Measurements from ENCODE around the gene WDR3.

The WDR3 gene

GRCh38 chr1:117952386-117952785 lies 22.8 kb downstream of the WDR3 start:
- no peak for DNase-seq (ENCODE audit: low spot score)

- DNase-seq (ENCODE audit: low spot score) = no peak
Observed at GRCh38 chr1:117959364-117959763, 29.8 kb downstream of the WDR3 start.

GRCh38 chr1:117964290-117965038 lies 34.9 kb downstream of the WDR3 start:
- no peak for DNase-seq (ENCODE audit: low spot score)

- no peak for DNase-seq (ENCODE audit: low spot score)
Observed at GRCh38 chr1:117967477-117967876, 37.9 kb downstream of the WDR3 start.

- DNase-seq (ENCODE audit: low spot score) = no peak
Observed at GRCh38 chr1:117967881-117968280, 38.3 kb downstream of the WDR3 start.

- no peak for DNase-seq (ENCODE audit: low spot score)
Observed at GRCh38 chr1:117970252-117970651, 40.7 kb downstream of the WDR3 start.

GRCh38 chr1:117971777-117972176 lies 42.2 kb downstream of the WDR3 start:
- DNase-seq (ENCODE audit: low spot score) = no peak

GRCh38 chr1:117976381-117976780 lies 46.8 kb downstream of the WDR3 start:
- no peak for DNase-seq (ENCODE audit: low spot score)

GRCh38 chr1:117981455-117982192 lies 52.1 kb downstream of the WDR3 start:
- no peak for DNase-seq (ENCODE audit: low spot score)

GRCh38 chr1:117985239-117985638 lies 55.7 kb downstream of the WDR3 start:
- no peak for DNase-seq (ENCODE audit: low spot score)

GRCh38 chr1:117985973-117986372 lies 56.4 kb downstream of the WDR3 start:
- DNase-seq (ENCODE audit: low spot score) = no peak

- no peak for DNase-seq (ENCODE audit: low spot score)
Observed at GRCh38 chr1:118004312-118004711, 74.8 kb downstream of the WDR3 start.

- no peak for DNase-seq (ENCODE audit: low spot score)
Observed at GRCh38 chr1:118007391-118007790, 77.9 kb downstream of the WDR3 start.

- no peak for DNase-seq (ENCODE audit: low spot score)
Observed at GRCh38 chr1:118008011-118008410, 78.5 kb downstream of the WDR3 start.

GRCh38 chr1:118012515-118013124 lies 83.1 kb downstream of the WDR3 start:
- no peak for DNase-seq (ENCODE audit: low spot score)

GRCh38 chr1:118013336-118013735 lies 83.8 kb downstream of the WDR3 start:
- DNase-seq (ENCODE audit: low spot score) = no peak

- DNase-seq (ENCODE audit: low spot score) = no peak
Observed at GRCh38 chr1:118013938-118014337, 84.4 kb downstream of the WDR3 start.

All from CD4-positive, alpha-beta T cell treated with Interleukin-6 at 100 ng/mL for 8 hours (primary cell).